CD4-positive, alpha-beta T cell (primary cell): ENCODE measurements around the gene AMZ1. TPM values are rescaled to one million over a fixed set of nuclear protein-coding genes. Genes with fewer than 3 reads are reported as not detected.
"Not testable (repeated sequence)": the region's sequence is repeated elsewhere in the genome, so short reads cannot be mapped to it uniquely, and the experiment has no call there.

Experiments
- ATAC-seq: fragments of 200-7000 bp; cut with Tn5 transposase; one replicate; pipeline ENCODE4 v1.10.0; 2022; ENCODE audit warnings: mild to moderate bottlenecking; ENCODE audit not compliant: poor library complexity
- CTCF ChIA-PET: fragments of 350-600 bp; sonication (Branson Sonifier 250); formaldehyde crosslinking; loops from one replicate; lab custom pipeline; 2021; ENCODE audit warnings: antibody characterized with exemption, inconsistent platforms; lab: Charles Lee
- POLR2A ChIA-PET: fragments of 350-600 bp; sonication (Branson Sonifier 250); formaldehyde crosslinking; loops from one replicate; lab custom pipeline; 2021; ENCODE audit warnings: antibody characterized with exemption, inconsistent platforms; lab: Charles Lee
- DNase-seq, 14 experiments: peaks; one replicate each; pipeline ENCODE4 v3.0.0-alpha.2; 2013 to 2020; ENCODE audit warnings: mixed read lengths in 2 of 14
- H3K27ac ChIP-seq, 2 donors: one replicate each; pipeline versions ENCODE4 v1.5.1 to v1.7.0; 2013; ENCODE audit warnings: low read length in 2 of 2, low read depth in 1 of 2, mild to moderate bottlenecking in 1 of 2
- H3K27me3 ChIP-seq, 2 experiments: 1 replicate in 1 of 2; 2 replicates in 1 of 2; pipeline versions ENCODE4 v1.6.1 to v1.7.0; 2013; ENCODE audit warnings: low read length in 2 of 2, control low read depth in 1 of 2, mild to moderate bottlenecking in 1 of 2, moderate library complexity in 1 of 2; ENCODE audit not compliant: insufficient read depth in 2 of 2, control insufficient read depth in 1 of 2
- H3K36me3 ChIP-seq: one replicate; pipeline ENCODE4 v1.6.1; 2013; ENCODE audit warnings: low read length, control low read depth; ENCODE audit not compliant: insufficient read depth
- H3K4me1 ChIP-seq: one replicate; pipeline ENCODE4 v1.6.1; 2013; ENCODE audit warnings: low read length, control low read depth; ENCODE audit not compliant: insufficient read depth
- H3K4me3 ChIP-seq: one replicate; pipeline ENCODE4 v1.5.1; 2013; ENCODE audit warnings: mild to moderate bottlenecking, low read length, moderate library complexity
- H3K9me3 ChIP-seq, 2 experiments: 1 replicate in 1 of 2; 2 replicates in 1 of 2; pipeline versions ENCODE4 v1.6.1 to v1.7.0; 2013; ENCODE audit warnings: low read length in 2 of 2, mild to moderate bottlenecking in 2 of 2, control low read depth in 1 of 2, moderate library complexity in 1 of 2; ENCODE audit not compliant: control insufficient read depth in 1 of 2, insufficient read depth in 1 of 2
- H3K27ac Mint-ChIP-seq: one replicate; pipeline ENCODE4 v1.8.0; 2020; ENCODE audit warnings: mixed read lengths
- H3K27me3 Mint-ChIP-seq: one replicate; pipeline ENCODE4 v1.8.0; 2021; ENCODE audit warnings: mixed read lengths
- H3K36me3 Mint-ChIP-seq: one replicate; pipeline ENCODE4 v1.8.0; 2021; ENCODE audit warnings: low read depth, mixed read lengths
- H3K4me1 Mint-ChIP-seq: one replicate; pipeline ENCODE4 v1.8.0; 2021; ENCODE audit warnings: low read depth, mixed read lengths
- H3K4me3 Mint-ChIP-seq: one replicate; pipeline ENCODE4 v1.8.0; 2020; ENCODE audit warnings: mild to moderate bottlenecking, mixed read lengths
- H3K9me3 Mint-ChIP-seq: one replicate; pipeline ENCODE4 v1.8.0; 2020; ENCODE audit warnings: mixed read lengths
- CTCF ChIP-seq: fragments of 200-600 bp; IDR thresholded peaks from one replicate; pipeline ENCODE4 v1.8.0; 2022; ENCODE audit warnings: antibody characterized with exemption, mild to moderate bottlenecking
- intact Hi-C, 2 experiments: fragments of 100-400 bp; cut with DNase I in 1 of 2; cut with micrococcal nuclease in 1 of 2; formaldehyde crosslinking; loops; one replicate each; pipeline versions ENCODE4 v1.15.1 to v1.9.0; 2023 to 2025; cut with DNase I, micrococcal nuclease
- total RNA-seq, 174 experiments: library from RNA in 2 of 174; stranded (reverse) in 2 of 174; gene quantifications; one replicate each; pipeline ENCODE4 v1.2.3 and lab custom pipeline; 2021 to 2026

AMZ1 gene
- total RNA-seq, 2 experiments from 2014 or later: 0.25 to 0.36 TPM

- ATAC-seq (no peak), DNase-seq (peak in 1 of 14 experiments; percentile 23)
- Mint-ChIP-seq H3K9me3 (no peaks in the 10 kb centered on the region), H3K27me3 (peaks cover 35% of the 10 kb centered on the region), H3K4me1 (peaks cover 5% of the 10 kb centered on the region), H3K27ac (no peak overlapping the region), H3K4me3 (no peak overlapping the region), H3K36me3 (no peaks in the 10 kb centered on the region)
- peaks cover 24 to 25% of the 10 kb centered on the region in 2 experiments for H3K27me3 ChIP-seq
- no peak overlapping the region for H3K27ac ChIP-seq
- peaks cover 12% of the 10 kb centered on the region for H3K4me1 ChIP-seq
- no peak for TF ChIP-seq CTCF
- POLR2A ChIA-PET: no interaction called here
- intact Hi-C loops: no loop called here
- H3K4me3 ChIP-seq: no peak overlapping the region
- H3K36me3 ChIP-seq: no peaks in the 10 kb centered on the region
- CTCF ChIA-PET: interaction anchor here (1.6 kb wide), 1 partner anchor 19 kb away, joined by 4 read pairs; no protein-coding TSS in a partner anchor
- peaks cover 0 to 5% of the 10 kb centered on the region in 2 experiments for H3K9me3 ChIP-seq
These were observed 3.2 kb downstream of the AMZ1 start for GRCh38 chr7:2691011-2691707.

- ATAC-seq, DNase-seq, POLR2A ChIA-PET, H3K4me3 ChIP-seq, H3K27ac ChIP-seq, H3K27ac Mint-ChIP-seq, H3K4me3 Mint-ChIP-seq, H3K9me3 ChIP-seq, H3K36me3 Mint-ChIP-seq, H3K4me1 Mint-ChIP-seq, H3K9me3 Mint-ChIP-seq, H3K36me3 ChIP-seq: not testable (repeated sequence)
- CTCF ChIA-PET: interaction anchor here (1.6 kb wide), 1 partner anchor 18 kb away, joined by 4 read pairs; no protein-coding TSS in a partner anchor
- peaks cover 24% of the 10 kb centered on the region in 2 experiments for H3K27me3 ChIP-seq
- peaks cover 31% of the 10 kb centered on the region for H3K27me3 Mint-ChIP-seq
- H3K4me1 ChIP-seq: peaks cover 12% of the 10 kb centered on the region
- intact Hi-C loops: loop anchor here in 1 of 2 experiments (1.0 kb wide), 1 partner anchor 39 kb away; no protein-coding TSS in a partner anchor
These were observed 4.0 kb downstream of the AMZ1 start for GRCh38 chr7:2691932-2692439.

- Mint-ChIP-seq H3K27me3 (peaks cover 26% of the 10 kb centered on the region), H3K27ac (no peak overlapping the region), H3K4me1 (peaks cover 5% of the 10 kb centered on the region), H3K36me3 (no peaks in the 10 kb centered on the region), H3K4me3 (no peak overlapping the region), H3K9me3 (no peaks in the 10 kb centered on the region)
- intact Hi-C loops: loop anchor here in 1 of 2 experiments (1.0 kb wide), 1 partner anchor 39 kb away; no protein-coding TSS in a partner anchor
- Histone ChIP-seq H3K4me1 (peaks cover 12% of the 10 kb centered on the region), H3K36me3 (no peaks in the 10 kb centered on the region), H3K4me3 (no peak overlapping the region), H3K27ac (no peak overlapping the region), H3K9me3 (peaks cover 0 to 2% of the 10 kb centered on the region in 2 experiments), H3K27me3 (peaks cover 18% of the 10 kb centered on the region in 2 experiments)
- DNase-seq (no peak), ATAC-seq (no peak)
- no peak for TF ChIP-seq CTCF
- ChIA-PET CTCF (interaction anchor here (1.6 kb wide), 1 partner anchor 17 kb away, joined by 4 read pairs; no protein-coding TSS in a partner anchor), POLR2A (no interaction called here)
These were observed 4.5 kb downstream of the AMZ1 start for GRCh38 chr7:2692543-2692942.

GRCh38 chr7:2693420-2694121 lies 5.6 kb downstream of the AMZ1 start:
- H3K36me3 ChIP-seq, ATAC-seq, H3K4me3 ChIP-seq, H3K36me3 Mint-ChIP-seq, H3K9me3 ChIP-seq, H3K9me3 Mint-ChIP-seq, H3K4me1 ChIP-seq, intact Hi-C loops, H3K4me3 Mint-ChIP-seq, POLR2A ChIA-PET, H3K27ac ChIP-seq, CTCF ChIA-PET, H3K4me1 Mint-ChIP-seq, H3K27ac Mint-ChIP-seq: not testable (repeated sequence)
- peaks cover 10 to 12% of the 10 kb centered on the region in 2 experiments for H3K27me3 ChIP-seq
- peaks cover 24% of the 10 kb centered on the region for H3K27me3 Mint-ChIP-seq
- peak in 2 of 14 experiments; percentile 54 to 57 for DNase-seq

GRCh38 chr7:2694122-2694436 lies 6.1 kb downstream of the AMZ1 start:
- DNase-seq, H3K4me3 Mint-ChIP-seq, H3K27ac Mint-ChIP-seq, H3K36me3 Mint-ChIP-seq, POLR2A ChIA-PET, H3K9me3 Mint-ChIP-seq, H3K9me3 ChIP-seq, ATAC-seq, H3K36me3 ChIP-seq, H3K4me3 ChIP-seq, intact Hi-C loops, H3K4me1 ChIP-seq, CTCF ChIA-PET, H3K27me3 ChIP-seq, H3K27ac ChIP-seq: not testable (repeated sequence)
- Mint-ChIP-seq H3K27me3 (peaks cover 19% of the 10 kb centered on the region), H3K4me1 (peaks cover 10% of the 10 kb centered on the region)
